Forelimb muscle (tissue), 1 donor: ENCODE results near the gene FBLIM1. TPM values are rescaled to one million over a fixed set of nuclear protein-coding genes. Genes with fewer than 3 reads are reported as not detected.

ENCODE experiments used
- DNase-seq: peaks from one replicate; pipeline ENCODE4 v3.0.0-alpha.2; 2013; ENCODE audit warnings: low read depth
- polyA plus RNA-seq: library from polyadenylated mRNA; unstranded; fragments of 120-200 nt; gene quantifications from one replicate; pipeline ENCODE4 v1.2.1, GENCODE V29; 2013; ENCODE audit not compliant: insufficient read length

The FBLIM1 gene
- polyA plus RNA-seq, 1 donor: 39.5 TPM

DNA sequence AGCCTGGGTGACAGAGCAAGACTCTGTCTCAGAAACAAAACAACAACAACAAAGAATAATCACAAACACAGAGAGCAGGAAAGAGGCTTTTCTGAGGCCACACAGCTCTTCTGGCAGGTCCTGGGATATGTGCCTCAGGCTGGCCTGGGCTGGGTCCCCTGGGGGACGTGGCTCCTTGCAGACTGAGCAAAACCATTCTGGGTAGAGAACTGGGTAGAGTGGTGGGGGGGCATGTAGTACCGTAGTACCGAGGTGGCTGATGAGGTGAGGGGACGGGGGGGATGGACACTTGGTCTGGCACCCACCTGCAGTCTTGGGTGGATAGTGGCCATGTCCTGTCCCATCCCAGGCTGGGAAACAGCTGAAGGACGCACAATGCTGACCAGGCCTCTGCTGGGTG, 10.3 kb upstream of the FBLIM1 start:
- no peak for DNase-seq

DNA sequence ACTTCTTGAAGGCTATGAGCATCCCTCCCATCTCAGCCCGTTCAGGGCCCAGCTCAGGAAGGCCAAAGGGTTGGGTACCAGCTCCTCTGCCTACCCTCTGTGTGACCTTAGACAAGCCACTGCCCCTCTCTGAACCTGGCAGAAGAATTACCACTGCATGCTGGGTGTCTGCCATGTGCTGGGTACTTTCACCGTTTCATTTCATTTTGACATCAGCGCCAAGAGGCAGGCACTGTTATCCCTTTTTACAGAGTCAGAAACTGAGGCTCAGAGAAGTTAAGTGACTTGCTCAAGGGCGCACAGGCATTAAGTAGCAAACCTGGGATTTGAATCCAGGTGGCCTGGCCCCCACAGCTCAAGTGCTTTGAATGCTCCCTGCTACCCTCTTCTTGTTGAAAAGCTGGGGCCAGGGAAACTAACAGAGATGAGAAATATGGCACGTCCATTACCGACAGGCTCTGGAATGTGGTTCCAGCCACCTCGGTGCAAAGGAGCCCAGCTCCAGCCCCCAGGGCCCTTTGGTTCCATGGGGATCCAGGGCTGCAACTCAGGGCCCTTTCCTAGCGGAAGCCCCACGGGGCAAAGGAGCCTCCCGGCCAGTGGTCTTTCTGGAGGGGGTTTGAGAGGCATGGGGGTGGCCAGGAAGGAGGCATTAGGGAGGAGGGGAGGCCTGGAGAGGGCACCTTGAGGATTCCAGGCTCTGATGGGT, 9.8 kb upstream of the FBLIM1 start:
- no peak for DNase-seq

- no peak for DNase-seq
Measured at GRCh38 chr1:15749399-15750291, 8.9 kb upstream of the FBLIM1 start.

DNA sequence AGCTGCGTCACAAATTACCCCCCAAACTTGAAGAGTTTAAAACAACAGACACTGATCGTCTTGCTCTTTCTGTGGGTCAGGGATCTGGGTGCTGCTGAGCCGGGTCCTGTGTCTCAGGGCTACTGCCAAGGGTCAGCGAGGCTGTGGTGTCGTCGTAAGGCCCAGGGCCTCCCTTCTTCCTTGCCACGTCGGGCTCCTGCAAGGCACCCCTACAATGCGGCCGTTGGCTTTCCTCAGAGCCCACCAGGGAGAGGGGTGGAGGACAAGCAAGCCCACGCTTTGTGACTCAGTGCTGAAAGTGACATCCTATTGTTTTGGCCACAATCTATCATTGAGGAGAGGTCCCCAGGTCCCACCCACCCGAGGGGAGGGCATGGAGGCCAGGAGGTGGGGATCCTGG, 7.7 kb upstream of the FBLIM1 start:
- no peak for DNase-seq

GRCh38 chr1:15751717-15752116, 6.9 kb upstream of the FBLIM1 start:
- DNase-seq: no peak

- no peak for DNase-seq
Measured at GRCh38 chr1:15753776-15754175, 4.8 kb upstream of the FBLIM1 start.

DNA sequence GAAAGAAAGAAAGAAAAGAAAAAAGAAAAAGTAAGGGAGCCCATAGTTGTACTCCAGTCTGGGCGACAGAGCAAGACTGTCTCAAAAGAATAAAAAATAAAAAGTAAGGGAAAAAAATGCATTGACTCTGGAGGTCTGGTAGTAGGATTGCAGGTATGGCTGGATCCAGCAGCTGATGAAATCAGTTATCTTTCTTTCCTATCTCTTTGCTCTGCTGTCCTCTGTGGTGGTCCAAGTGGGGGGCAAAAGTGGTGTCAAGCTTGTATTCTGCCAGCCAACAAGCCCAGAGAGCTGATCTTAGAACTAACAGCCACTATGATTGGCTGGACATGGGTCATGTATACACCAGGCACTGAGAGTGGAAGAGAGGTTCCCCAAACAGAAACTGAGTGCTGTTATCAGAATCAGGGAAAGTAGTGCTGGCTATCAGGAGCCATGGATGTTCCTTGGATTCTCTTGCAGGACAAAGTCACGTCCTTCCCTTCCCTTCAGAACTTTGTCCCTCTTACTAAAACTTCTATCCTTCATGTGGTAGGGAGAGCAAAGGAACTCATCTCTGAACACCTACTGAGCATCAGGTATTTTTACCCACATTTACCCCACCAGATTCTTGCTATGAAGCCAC, 3.5 kb upstream of the FBLIM1 start:
- no peak for DNase-seq

DNA sequence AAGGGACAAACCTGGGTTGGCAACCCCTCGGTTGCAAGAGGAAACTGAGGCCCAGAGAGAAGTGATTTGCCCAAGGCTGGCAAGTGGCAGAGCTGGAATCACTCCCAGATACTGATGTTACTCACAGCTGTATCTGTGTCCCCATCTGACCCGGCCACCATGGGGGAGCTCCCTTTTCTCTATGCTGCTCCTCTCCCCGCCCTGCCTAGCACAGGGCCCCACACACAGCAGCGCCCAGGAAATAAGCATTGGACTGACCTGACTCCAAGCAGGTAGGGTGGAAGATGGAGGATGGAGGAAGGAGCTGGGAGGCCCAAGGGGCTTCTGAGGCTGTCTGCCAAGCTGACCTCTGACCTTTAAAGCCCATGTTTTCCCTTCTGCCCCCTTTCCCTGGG, 3.0 kb upstream of the FBLIM1 start:
- DNase-seq: no peak

DNA sequence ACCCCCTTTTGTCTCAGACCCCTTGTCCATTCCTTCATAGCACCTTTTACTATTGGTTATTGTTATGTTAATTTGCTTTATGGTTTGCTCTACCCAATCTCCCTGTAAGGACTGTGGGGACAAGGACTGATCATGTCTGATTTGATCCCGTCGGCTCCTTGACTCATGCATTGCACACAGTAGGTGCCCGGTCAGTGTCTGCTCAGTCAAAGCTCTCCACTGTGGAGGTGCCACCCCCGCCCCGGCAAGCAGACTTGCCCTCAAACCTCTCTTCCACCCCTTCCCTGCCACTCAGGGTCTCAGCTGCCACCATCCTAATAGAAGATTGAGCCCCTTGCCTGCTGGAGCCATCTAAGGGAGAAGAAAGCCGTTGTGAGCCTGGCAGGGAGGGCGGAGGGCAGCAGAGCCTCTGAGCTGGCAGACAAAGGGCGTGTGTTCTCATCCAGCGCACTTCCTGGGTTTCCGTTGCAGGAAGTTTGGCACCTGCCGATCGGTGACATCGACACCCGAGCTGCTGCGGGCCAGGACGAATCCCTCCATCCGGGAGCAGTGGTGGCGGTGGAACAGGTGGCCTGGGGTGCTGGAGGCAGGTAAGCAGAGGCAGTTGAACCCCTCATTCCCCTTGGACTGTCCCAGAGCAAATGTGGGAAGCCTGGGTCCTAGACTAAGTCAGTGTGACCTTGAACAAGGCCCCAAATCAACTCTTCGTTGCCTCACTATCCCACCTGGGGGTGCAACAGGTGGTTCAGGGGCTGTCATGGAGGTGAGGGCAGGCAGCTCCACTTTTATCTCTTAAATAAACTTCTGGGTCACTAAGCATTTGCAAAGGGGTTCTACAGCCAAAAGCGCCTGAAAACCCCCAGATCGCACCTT, 2.2 kb upstream of the FBLIM1 start:
- DNase-seq: no peak

- DNase-seq: no peak
Measured at GRCh38 chr1:15757016-15757543, 1.5 kb upstream of the FBLIM1 start.

DNA sequence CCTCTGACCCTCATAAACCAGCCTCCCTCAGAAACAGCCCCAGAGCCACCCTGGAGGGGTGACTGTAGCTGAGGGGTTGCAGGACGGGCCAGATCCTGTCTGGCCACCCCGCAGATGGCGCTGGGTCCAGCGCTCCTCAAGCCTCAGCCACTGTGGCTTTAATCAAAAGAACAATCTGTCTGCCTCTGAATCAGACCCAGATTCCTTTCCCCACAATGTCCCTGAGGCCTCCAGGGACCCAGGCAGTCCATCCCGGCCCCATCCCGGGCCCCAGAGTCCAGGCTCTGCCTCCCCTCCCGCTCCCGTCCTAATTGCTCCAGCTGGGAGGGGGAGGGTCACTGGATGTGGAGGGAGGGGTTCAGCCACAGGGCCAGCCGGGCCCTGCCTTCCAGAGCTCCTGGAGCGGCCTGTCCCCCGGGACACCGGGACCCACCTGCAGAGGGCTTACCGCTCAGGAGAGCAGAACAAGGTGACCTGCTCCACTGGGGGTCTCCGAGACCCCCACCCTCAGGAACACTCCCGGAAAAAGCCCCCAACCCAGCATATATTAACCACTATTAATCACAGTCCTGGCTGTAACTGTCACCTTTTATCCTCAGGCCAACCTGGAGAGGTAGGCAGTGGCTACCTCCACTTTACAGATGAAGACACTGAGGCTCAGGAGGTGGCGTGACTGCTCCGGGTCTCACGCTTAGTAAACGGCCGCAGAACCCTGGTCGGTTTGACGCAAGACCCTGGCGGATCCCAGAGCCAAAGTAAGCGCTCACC, 836 bp upstream of the FBLIM1 start:
- no peak for DNase-seq

- no peak for DNase-seq
Measured at GRCh38 chr1:15758953-15759661, 512 bp downstream of the FBLIM1 start.

- no peak for DNase-seq
Measured at GRCh38 chr1:15760520-15761211, 2.1 kb downstream of the FBLIM1 start.

- DNase-seq: no peak
Measured at GRCh38 chr1:15761366-15762128, 3.0 kb downstream of the FBLIM1 start.

GRCh38 chr1:15762546-15762945, 4.0 kb downstream of the FBLIM1 start:
- no peak for DNase-seq

- DNase-seq: no peak
Measured at GRCh38 chr1:15764269-15764764, 5.7 kb downstream of the FBLIM1 start.

- no peak for DNase-seq
Measured at GRCh38 chr1:15764890-15765289, 6.3 kb downstream of the FBLIM1 start.

- no peak for DNase-seq
Measured at GRCh38 chr1:15765495-15766194, 7.0 kb downstream of the FBLIM1 start.
